OCI-LY1 (cell line): ENCODE measurements around the gene SLC19A2.

ENCODE experiments used
- EZH2 ChIP-seq: fragments of 200-600 bp; sonication (generic), shearing (Covaris generic); IDR thresholded peaks from 2 replicates; pipeline ENCODE4 v1.8.0; 2017; ENCODE audit warnings: borderline replicate concordance, mixed run types, mild to moderate bottlenecking, antibody characterized with exemption, low read length, moderate library complexity, mixed read lengths
- TF ChIP-seq, protein P1 (sequence below): fragments of 200-600 bp; sonication (generic), shearing (Covaris generic); IDR thresholded peaks from 2 replicates; pipeline ENCODE4 v1.5.1; 2017; ENCODE audit warnings: mild to moderate bottlenecking, antibody characterized with exemption, low read length, moderate library complexity, mixed read lengths

DNA sequence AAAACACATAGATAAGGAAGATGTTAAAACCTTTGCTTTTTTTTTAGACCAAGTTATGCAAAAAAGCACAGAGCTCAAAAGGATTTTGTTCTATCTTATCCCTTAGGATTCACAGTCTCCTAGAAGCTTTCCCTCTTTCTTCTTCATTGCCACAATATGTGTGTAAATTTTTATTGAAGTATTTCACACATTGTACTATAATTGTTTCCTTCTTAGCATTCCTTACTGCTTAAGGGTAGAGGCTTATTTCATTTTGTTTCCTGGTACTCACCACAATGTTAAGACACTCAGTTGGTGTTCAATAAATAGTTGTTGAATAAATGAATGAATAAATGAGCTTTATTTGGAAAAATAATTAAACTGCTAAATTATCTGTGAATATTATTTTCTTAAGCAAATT is 29.9 kb upstream of the SLC19A2 start:
- TF ChIP-seq, protein P1, sequence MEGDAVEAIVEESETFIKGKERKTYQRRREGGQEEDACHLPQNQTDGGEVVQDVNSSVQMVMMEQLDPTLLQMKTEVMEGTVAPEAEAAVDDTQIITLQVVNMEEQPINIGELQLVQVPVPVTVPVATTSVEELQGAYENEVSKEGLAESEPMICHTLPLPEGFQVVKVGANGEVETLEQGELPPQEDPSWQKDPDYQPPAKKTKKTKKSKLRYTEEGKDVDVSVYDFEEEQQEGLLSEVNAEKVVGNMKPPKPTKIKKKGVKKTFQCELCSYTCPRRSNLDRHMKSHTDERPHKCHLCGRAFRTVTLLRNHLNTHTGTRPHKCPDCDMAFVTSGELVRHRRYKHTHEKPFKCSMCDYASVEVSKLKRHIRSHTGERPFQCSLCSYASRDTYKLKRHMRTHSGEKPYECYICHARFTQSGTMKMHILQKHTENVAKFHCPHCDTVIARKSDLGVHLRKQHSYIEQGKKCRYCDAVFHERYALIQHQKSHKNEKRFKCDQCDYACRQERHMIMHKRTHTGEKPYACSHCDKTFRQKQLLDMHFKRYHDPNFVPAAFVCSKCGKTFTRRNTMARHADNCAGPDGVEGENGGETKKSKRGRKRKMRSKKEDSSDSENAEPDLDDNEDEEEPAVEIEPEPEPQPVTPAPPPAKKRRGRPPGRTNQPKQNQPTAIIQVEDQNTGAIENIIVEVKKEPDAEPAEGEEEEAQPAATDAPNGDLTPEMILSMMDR = no peak
- TF ChIP-seq EZH2 = no peak
